ENCODE data around the gene PHLPP1. TPM values are rescaled to one million over a fixed set of nuclear protein-coding genes. Genes with fewer than 3 reads are reported as not detected.

PHLPP1 gene
- total RNA-seq, 2 experiments from 2014 or later = 9.0 to 12.4 TPM

DNA sequence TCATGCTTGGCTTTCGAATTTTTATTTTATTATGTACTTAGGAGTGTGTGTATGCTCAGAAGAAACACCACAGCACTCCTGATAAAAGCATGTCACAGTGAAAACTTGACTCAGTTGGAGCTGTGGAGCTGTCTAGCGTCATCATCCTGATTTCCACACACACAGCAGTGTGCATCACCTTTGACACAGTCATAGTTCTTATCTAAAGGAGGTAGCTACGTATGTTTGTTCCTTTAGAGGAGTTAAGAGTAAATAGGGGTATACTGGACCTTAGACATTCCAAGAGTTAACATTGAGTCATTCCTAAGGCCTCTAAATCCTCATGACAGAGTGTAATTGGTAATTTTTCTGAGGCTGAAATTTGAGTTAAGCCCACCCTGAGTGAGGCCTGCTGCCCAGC is 96.9 kb downstream of the PHLPP1 start:
- no TSS peak for BruUV-seq (replicated peaks)
- H3K4me2 ChIP-seq (ENCODE audit: low read length) = no peak overlapping the region
- no peak overlapping the region for H2AFZ ChIP-seq (ENCODE audit: low read length)
- no peaks in the 10 kb centered on the region for H3K79me2 ChIP-seq (ENCODE audit: insufficient read depth, low read depth, low read length)
- no peak overlapping the region for H3K27ac ChIP-seq (ENCODE audit: low read depth, low read length, poor library complexity, severe bottlenecking)
- intact Hi-C loops (cut with micrococcal nuclease; ENCODE audit: unreplicated experiment) = no loop called here
- TF ChIP-seq EZH2phosphoT487 (IDR thresholded peaks at IDR 0.05; ENCODE audit: borderline replicate concordance, low read depth, low read length) = no peak
- TF ChIP-seq, protein P1, sequence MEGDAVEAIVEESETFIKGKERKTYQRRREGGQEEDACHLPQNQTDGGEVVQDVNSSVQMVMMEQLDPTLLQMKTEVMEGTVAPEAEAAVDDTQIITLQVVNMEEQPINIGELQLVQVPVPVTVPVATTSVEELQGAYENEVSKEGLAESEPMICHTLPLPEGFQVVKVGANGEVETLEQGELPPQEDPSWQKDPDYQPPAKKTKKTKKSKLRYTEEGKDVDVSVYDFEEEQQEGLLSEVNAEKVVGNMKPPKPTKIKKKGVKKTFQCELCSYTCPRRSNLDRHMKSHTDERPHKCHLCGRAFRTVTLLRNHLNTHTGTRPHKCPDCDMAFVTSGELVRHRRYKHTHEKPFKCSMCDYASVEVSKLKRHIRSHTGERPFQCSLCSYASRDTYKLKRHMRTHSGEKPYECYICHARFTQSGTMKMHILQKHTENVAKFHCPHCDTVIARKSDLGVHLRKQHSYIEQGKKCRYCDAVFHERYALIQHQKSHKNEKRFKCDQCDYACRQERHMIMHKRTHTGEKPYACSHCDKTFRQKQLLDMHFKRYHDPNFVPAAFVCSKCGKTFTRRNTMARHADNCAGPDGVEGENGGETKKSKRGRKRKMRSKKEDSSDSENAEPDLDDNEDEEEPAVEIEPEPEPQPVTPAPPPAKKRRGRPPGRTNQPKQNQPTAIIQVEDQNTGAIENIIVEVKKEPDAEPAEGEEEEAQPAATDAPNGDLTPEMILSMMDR (conservative IDR thresholded peaks at IDR 0.05; ENCODE audit: low read length) = no peak
- no peaks in the 10 kb centered on the region for H3K36me3 ChIP-seq (ENCODE audit: insufficient read depth, low read length)
- no peak for DNase-seq (ENCODE audit: low spot score)
- ChIA-PET CTCF (ENCODE audit: unreplicated experiment) (no interaction called here), POLR2A (interaction anchor here (0.7 kb wide), 1 partner anchor 484 kb away, joined by 3 read pairs; no protein-coding TSS in a partner anchor)
- no peaks in the 10 kb centered on the region for H3K9me3 ChIP-seq (ENCODE audit: low read length)
- peaks cover 7% of the 10 kb centered on the region for H3K4me1 ChIP-seq (ENCODE audit: insufficient read depth, low read length, poor library complexity, severe bottlenecking)
- H4K20me1 ChIP-seq (ENCODE audit: insufficient read depth, low read length) = no peaks in the 10 kb centered on the region
- H3K4me3 ChIP-seq (ENCODE audit: low read depth, low read length, poor library complexity, severe bottlenecking) = no peak overlapping the region
- H3K9me2 ChIP-seq (ENCODE audit: insufficient read depth, low read length) = no peaks in the 10 kb centered on the region

DNA sequence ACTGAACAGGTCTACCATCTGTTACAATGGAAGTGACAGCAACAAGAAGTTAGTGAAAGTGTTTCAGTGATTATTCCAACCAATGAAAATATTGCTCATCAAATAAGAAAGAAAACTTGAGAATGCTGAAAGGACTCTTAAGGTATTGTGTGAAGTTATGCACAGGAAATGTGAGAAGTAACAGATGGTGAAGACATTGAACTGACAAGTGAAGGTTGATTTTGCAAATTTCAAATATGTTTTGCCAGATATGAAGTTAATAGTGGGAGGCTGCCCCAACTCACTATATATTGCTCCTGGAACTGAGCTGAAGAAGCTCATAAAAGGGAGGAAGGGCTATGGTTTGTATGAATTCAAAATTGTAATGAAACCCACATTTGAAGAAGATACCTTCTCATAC is 97.5 kb downstream of the PHLPP1 start:
- intact Hi-C loops (cut with micrococcal nuclease; ENCODE audit: unreplicated experiment) = no loop called here
- TF ChIP-seq EZH2phosphoT487 (IDR thresholded peaks at IDR 0.05; ENCODE audit: borderline replicate concordance, low read depth, low read length) = no peak
- TF ChIP-seq, protein P1 (conservative IDR thresholded peaks at IDR 0.05; ENCODE audit: low read length) = no peak
- DNase-seq (ENCODE audit: low spot score) = no peak
- H3K36me3 ChIP-seq (ENCODE audit: insufficient read depth, low read length) = no peaks in the 10 kb centered on the region
- no TSS peak for BruUV-seq (replicated peaks)
- no peak overlapping the region for H2AFZ ChIP-seq (ENCODE audit: low read length)
- H4K20me1 ChIP-seq (ENCODE audit: insufficient read depth, low read length) = no peaks in the 10 kb centered on the region
- ChIA-PET POLR2A (no interaction called here), CTCF (ENCODE audit: unreplicated experiment) (no interaction called here)
- H3K79me2 ChIP-seq (ENCODE audit: insufficient read depth, low read depth, low read length) = no peaks in the 10 kb centered on the region
- peaks cover 7% of the 10 kb centered on the region for H3K4me1 ChIP-seq (ENCODE audit: insufficient read depth, low read length, poor library complexity, severe bottlenecking)
- H3K9me2 ChIP-seq (ENCODE audit: insufficient read depth, low read length) = no peaks in the 10 kb centered on the region
- H3K4me2 ChIP-seq (ENCODE audit: low read length) = no peak overlapping the region
- H3K9me3 ChIP-seq (ENCODE audit: low read length) = no peaks in the 10 kb centered on the region
- H3K4me3 ChIP-seq (ENCODE audit: low read depth, low read length, poor library complexity, severe bottlenecking) = no peak overlapping the region
- no peak overlapping the region for H3K27ac ChIP-seq (ENCODE audit: low read depth, low read length, poor library complexity, severe bottlenecking)

DNA sequence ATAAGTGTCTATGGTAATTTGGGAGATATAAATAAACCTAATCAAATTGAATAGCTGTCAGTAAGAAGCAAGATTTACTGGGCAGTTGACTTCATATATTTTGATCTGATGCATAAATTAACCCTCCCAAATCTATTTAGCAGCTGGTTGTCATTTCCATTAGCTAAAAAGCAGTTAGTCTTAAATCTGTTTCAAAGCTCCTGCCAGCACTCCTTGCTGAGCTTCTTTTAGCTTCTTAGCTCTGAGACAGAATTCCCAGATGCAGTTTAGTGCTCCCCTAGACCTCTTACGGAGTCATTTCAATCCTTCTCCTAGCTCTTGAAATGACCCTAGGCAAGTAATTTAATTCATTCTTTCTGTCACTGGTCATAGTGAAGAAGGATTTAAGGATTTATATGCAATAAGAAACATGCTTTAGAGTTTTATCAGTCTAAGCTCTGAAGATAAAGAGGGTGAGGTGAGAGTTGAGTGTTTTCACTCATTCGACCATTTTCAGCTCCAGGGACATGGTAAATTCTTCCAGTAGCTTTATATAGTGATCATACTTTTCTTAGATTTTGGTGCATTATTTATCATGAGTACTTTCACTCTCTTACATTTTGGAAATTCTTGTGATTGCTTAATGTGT is 98.9 kb downstream of the PHLPP1 start:
- no TSS peak for BruUV-seq (replicated peaks)
- Histone ChIP-seq H3K4me3 (ENCODE audit: low read depth, low read length, poor library complexity, severe bottlenecking) (no peak overlapping the region), H3K36me3 (ENCODE audit: insufficient read depth, low read length) (no peaks in the 10 kb centered on the region), H3K79me2 (ENCODE audit: insufficient read depth, low read depth, low read length) (no peaks in the 10 kb centered on the region), H3K4me1 (ENCODE audit: insufficient read depth, low read length, poor library complexity, severe bottlenecking) (peaks cover 7% of the 10 kb centered on the region), H2AFZ (ENCODE audit: low read length) (no peak overlapping the region), H3K4me2 (ENCODE audit: low read length) (no peak overlapping the region), H4K20me1 (ENCODE audit: insufficient read depth, low read length) (no peaks in the 10 kb centered on the region), H3K9me3 (ENCODE audit: low read length) (no peaks in the 10 kb centered on the region), H3K27ac (ENCODE audit: low read depth, low read length, poor library complexity, severe bottlenecking) (no peak overlapping the region), H3K9me2 (ENCODE audit: insufficient read depth, low read length) (no peaks in the 10 kb centered on the region)
- no peak for TF ChIP-seq EZH2phosphoT487 (IDR thresholded peaks at IDR 0.05; ENCODE audit: borderline replicate concordance, low read depth, low read length)
- TF ChIP-seq, protein P1 (conservative IDR thresholded peaks at IDR 0.05; ENCODE audit: low read length) = no peak
- DNase-seq (ENCODE audit: low spot score) = no peak
- intact Hi-C loops (cut with micrococcal nuclease; ENCODE audit: unreplicated experiment) = no loop called here
- POLR2A ChIA-PET = interaction anchor here (0.7 kb wide), 2 partner anchors 14 to 101 kb away, joined by 3 to 5 read pairs; no protein-coding TSS in a partner anchor
- CTCF ChIA-PET (ENCODE audit: unreplicated experiment) = no interaction called here

All from OCI-LY7 (cell line).